Fibroblast of mammary gland (primary cell): ENCODE results near the gene MAGOHB.
"Not testable (repeated sequence)": the region's sequence is repeated elsewhere in the genome, so short reads cannot be mapped to it uniquely, and the experiment has no call there.

Experiments used
- DNase-seq: peaks from one replicate; pipeline ENCODE4 v3.0.0-alpha.2; 2010; ENCODE audit warnings: low read depth
- H3K4me3 ChIP-seq: 2 replicates; pipeline ENCODE4 v1.5.1; 2011; ENCODE audit warnings: low read depth, mild to moderate bottlenecking, low read length, moderate library complexity; ENCODE audit not compliant: control insufficient read depth
- CTCF ChIP-seq: conservative IDR thresholded peaks from 2 replicates; pipeline ENCODE4 v1.5.1; 2011; ENCODE audit warnings: low read depth, low read length, inconsistent platforms; ENCODE audit not compliant: control insufficient read depth, insufficient read depth

MAGOHB gene

GRCh38 chr12:10614056-10614370, 604 bp upstream of the MAGOHB start:
- no peak for DNase-seq
- TF ChIP-seq CTCF, result no peak
- H3K4me3 ChIP-seq, result peak overlapping the region; percentile 64

- DNase-seq, result no peak
- H3K4me3 ChIP-seq, result peak overlapping the region; percentile 64
- TF ChIP-seq CTCF, result no peak
Measured at GRCh38 chr12:10612984-10613348, 443 bp downstream of the MAGOHB start.

- DNase-seq, result no peak
- peak overlapping the region; percentile 64 for H3K4me3 ChIP-seq
- no peak for TF ChIP-seq CTCF
Measured at GRCh38 chr12:10612110-10612509, 1.3 kb downstream of the MAGOHB start.

GRCh38 chr12:10611258-10611657, 2.2 kb downstream of the MAGOHB start:
- DNase-seq, H3K4me3 ChIP-seq: not testable (repeated sequence)

- no peak overlapping the region for H3K4me3 ChIP-seq
- no peak for TF ChIP-seq CTCF
- no peak for DNase-seq
Measured at GRCh38 chr12:10610188-10610587, 3.2 kb downstream of the MAGOHB start.

GRCh38 chr12:10607885-10608458, 5.4 kb downstream of the MAGOHB start:
- peak; percentile 43 for TF ChIP-seq CTCF
- DNase-seq, result peak; percentile 27

GRCh38 chr12:10601860-10602259, 11.5 kb downstream of the MAGOHB start:
- no peak overlapping the region for H3K4me3 ChIP-seq
- TF ChIP-seq CTCF, result no peak
- no peak for DNase-seq

More at GRCh38 chr12:10607885-10608458, 5.4 kb downstream of the MAGOHB start:
- no peak overlapping the region for H3K4me3 ChIP-seq

GRCh38 chr12:10600988-10601387, 12.4 kb downstream of the MAGOHB start:
- no peak overlapping the region for H3K4me3 ChIP-seq
- no peak for DNase-seq
- no peak for TF ChIP-seq CTCF
